ENCODE measurements around the gene KRTAP4-11. TPM values are rescaled to one million over a fixed set of nuclear protein-coding genes. Genes with fewer than 3 reads are reported as not detected.

KRTAP4-11 gene
- total and polyA plus RNA-seq, 2 of the 8 experiments (the other 6 are each of a cell fraction or from before 2014, with no cell fraction given): not detected

GRCh38 chr17:41103896-41104295 is 14.3 kb downstream of the KRTAP4-11 start:
- CTCF ChIA-PET (ENCODE audit: partially characterized antibody): no interaction called here
- no peak overlapping the region for H3K23ac ChIP-seq (ENCODE audit: insufficient read length)

More at GRCh38 chr17:41103896-41104295, 14.3 kb downstream of the KRTAP4-11 start:
- Histone ChIP-seq H4K20me1 (replicated peaks in 1 of 2; ENCODE audit: control insufficient read depth in 1 of 2, insufficient read depth in 2 of 2, low read length in 2 of 2) (no peaks in the 10 kb centered on the region), H2BK12ac (ENCODE audit: low read depth, low read length) (no peak overlapping the region), H3K4ac (replicated peaks; ENCODE audit: insufficient read length, low read depth, low read length) (no peak overlapping the region), H3K14ac (ENCODE audit: insufficient read length) (no peak overlapping the region), H3K4me1 (replicated peaks in 1 of 4; ENCODE audit: control insufficient read depth in 3 of 4, insufficient read depth in 4 of 4, low read length in 3 of 4) (peaks cover 2 to 10% (median 6%) of the 10 kb centered on the region in 4 experiments; a peak in 5 of 7 replicates), H2AFZ (ENCODE audit: low read length) (no peak overlapping the region), H2BK5ac (ENCODE audit: low read depth, low read length) (no peak overlapping the region), H2BK15ac (ENCODE audit: low read length) (no peak overlapping the region), H3K18ac (ENCODE audit: extremely low read depth, low read length) (no peak overlapping the region), H3K9ac (replicated peaks in 1 of 4; ENCODE audit: extremely low read depth in 1 of 4, low read depth in 3 of 4, low read length in 3 of 4) (no peak overlapping the region), H3K23me2 (ENCODE audit: low read depth, low read length) (no peaks in the 10 kb centered on the region), H3K36me3 (ENCODE audit: control insufficient read depth in 2 of 4, insufficient read depth in 4 of 4, low read length in 3 of 4) (no peaks in the 10 kb centered on the region), H4K5ac (ENCODE audit: insufficient read length, low read depth, low read length) (no peak overlapping the region), H4K91ac (replicated peaks; ENCODE audit: insufficient read length, low read length) (no peak overlapping the region), H3K9me3 (ENCODE audit: insufficient read depth in 2 of 2, low read depth in 1 of 2, low read length in 1 of 2) (no peaks in the 10 kb centered on the region), H2BK20ac (ENCODE audit: low read length) (no peak overlapping the region), H3K4me2 (ENCODE audit: insufficient read depth in 1 of 2, low read depth in 2 of 2, low read length in 2 of 2) (no peak overlapping the region), H3K27me3 (replicated peaks in 1 of 4; ENCODE audit: control insufficient read depth in 3 of 4, extremely low read depth in 1 of 4, insufficient read depth in 3 of 4, low read length in 3 of 4) (no peaks in the 10 kb centered on the region), H3K79me2 (ENCODE audit: control insufficient read depth in 1 of 2, insufficient read depth in 2 of 2, low read length in 2 of 2) (no peaks in the 10 kb centered on the region), H2AK5ac (ENCODE audit: low read depth, low read length) (no peak overlapping the region), H2BK120ac (replicated peaks; ENCODE audit: low read depth, low read length) (no peak overlapping the region), H3K4me3 (ENCODE audit: extremely low read depth in 1 of 4, insufficient read depth in 2 of 4, low read depth in 3 of 4, low read length in 4 of 4) (no peak overlapping the region), H3K56ac (replicated peaks; ENCODE audit: insufficient read length, low read depth, low read length) (no peak overlapping the region), H3K27ac (ENCODE audit: low read depth, low read length) (no peak overlapping the region), H3K79me1 (ENCODE audit: low read depth, low read length) (no peaks in the 10 kb centered on the region), H4K8ac (ENCODE audit: extremely low read depth, insufficient read depth, low read length) (no peak overlapping the region)
- POLR2A ChIA-PET (ENCODE audit: partially characterized antibody): no interaction called here
- WGBS, 2 experiments (ENCODE audit: extremely low coverage in 1 of 2, insufficient coverage in 1 of 2, insufficient read length in 1 of 2, insufficient replicate concordance in 2 of 2, low coverage in 1 of 2, low lambda C conversion rate in 2 of 2, missing lambda C conversion rate in 1 of 2): 94% methylated on average over 1 of the region's 1 CpG; no CpG with 5 or more reads in 1 of the 2 experiments
- TF ChIP-seq SP1 (IDR thresholded peaks at IDR 0.05; ENCODE audit: low read depth, low read length): no peak
- TF ChIP-seq CBX5 (IDR thresholded peaks at IDR 0.05; ENCODE audit: low read depth, low read length): no peak
- TF ChIP-seq BRCA1 (IDR thresholded peaks at IDR 0.05; ENCODE audit: low read depth, low read length): no peak
- no peak for TF ChIP-seq RNF2 (IDR thresholded peaks at IDR 0.05; ENCODE audit: borderline replicate concordance, low read depth, low read length, missing control alignments, poor library complexity, severe bottlenecking)
- TF ChIP-seq ZNF274 (IDR thresholded peaks at IDR 0.05; ENCODE audit: borderline replicate concordance, extremely low read depth, low read length): no peak
- DNase-seq (ENCODE audit: low read depth in 1 of 2, low spot score in 2 of 2) (no peak), FAIRE-seq (no peak)
